ENCODE data around the gene IGF2R. TPM values are rescaled to one million over a fixed set of nuclear protein-coding genes. Genes with fewer than 3 reads are reported as not detected.
A peak's percentile ranks its signal among the peaks of the same experiment; 100 is the strongest.

Gene IGF2R
- total RNA-seq, 1 donor from 2014 or later: 161 TPM

DNA sequence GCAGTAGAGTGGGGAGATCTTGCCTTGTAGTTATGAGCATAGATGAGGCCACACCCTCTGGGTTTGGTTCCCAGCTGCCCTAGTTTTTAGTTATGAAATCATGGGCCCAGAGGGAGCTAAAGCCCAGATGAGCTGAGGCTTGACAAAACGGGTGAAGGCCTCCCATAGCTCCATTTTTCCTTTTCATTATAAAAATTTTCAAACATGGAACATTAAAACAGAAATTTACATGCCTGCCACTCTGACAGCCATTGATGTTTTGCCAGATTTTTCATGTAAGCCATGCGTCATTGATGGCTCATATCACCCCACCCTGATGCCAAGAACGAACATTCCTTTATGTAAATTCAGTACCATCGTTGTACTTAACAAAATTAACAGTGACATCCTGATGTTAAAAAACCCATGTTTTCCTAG is 67.9 kb downstream of the IGF2R start:
- Histone ChIP-seq H3K27ac (ENCODE audit: low read depth, low read length) (peak overlapping the region; percentile 63), H3K4me1 (ENCODE audit: control insufficient read depth in 3 of 3, insufficient read depth in 3 of 3, low read length in 3 of 3) (peaks cover 23 to 36% (median 30%) of the 10 kb centered on the region in 3 donors), H3K9me3 (ENCODE audit: control insufficient read depth in 3 of 3, low read length in 3 of 3) (no peaks in the 10 kb centered on the region), H3K4me3 (ENCODE audit: low read length in 3 of 3) (no peak overlapping the region), H3K36me3 (ENCODE audit: control insufficient read depth in 3 of 3, insufficient read depth in 3 of 3, low read length in 3 of 3) (peaks cover 47 to 52% (median 49%) of the 10 kb centered on the region in 3 donors), H3K27me3 (ENCODE audit: control insufficient read depth in 3 of 3, insufficient read depth in 3 of 3, low read length in 3 of 3) (no peaks in the 10 kb centered on the region), H3K9ac (ENCODE audit: low read depth in 1 of 3, low read length in 3 of 3) (peak overlapping the region in 2 of 3 donors; percentile 3 to 26)

- Histone ChIP-seq H3K27me3 (ENCODE audit: control insufficient read depth in 3 of 3, insufficient read depth in 3 of 3, low read length in 3 of 3) (no peaks in the 10 kb centered on the region), H3K27ac (ENCODE audit: low read depth, low read length) (no peak overlapping the region), H3K9ac (ENCODE audit: low read depth in 1 of 3, low read length in 3 of 3) (no peak overlapping the region), H3K4me1 (ENCODE audit: control insufficient read depth in 3 of 3, insufficient read depth in 3 of 3, low read length in 3 of 3) (peaks cover 36 to 42% (median 39%) of the 10 kb centered on the region in 3 donors), H3K4me3 (ENCODE audit: low read length in 3 of 3) (no peak overlapping the region), H3K9me3 (ENCODE audit: control insufficient read depth in 3 of 3, low read length in 3 of 3) (no peaks in the 10 kb centered on the region), H3K36me3 (ENCODE audit: control insufficient read depth in 3 of 3, insufficient read depth in 3 of 3, low read length in 3 of 3) (peaks cover 45 to 48% (median 47%) of the 10 kb centered on the region in 3 donors)
Measured at GRCh38 chr6:160038479-160038878, 69.6 kb downstream of the IGF2R start.

DNA sequence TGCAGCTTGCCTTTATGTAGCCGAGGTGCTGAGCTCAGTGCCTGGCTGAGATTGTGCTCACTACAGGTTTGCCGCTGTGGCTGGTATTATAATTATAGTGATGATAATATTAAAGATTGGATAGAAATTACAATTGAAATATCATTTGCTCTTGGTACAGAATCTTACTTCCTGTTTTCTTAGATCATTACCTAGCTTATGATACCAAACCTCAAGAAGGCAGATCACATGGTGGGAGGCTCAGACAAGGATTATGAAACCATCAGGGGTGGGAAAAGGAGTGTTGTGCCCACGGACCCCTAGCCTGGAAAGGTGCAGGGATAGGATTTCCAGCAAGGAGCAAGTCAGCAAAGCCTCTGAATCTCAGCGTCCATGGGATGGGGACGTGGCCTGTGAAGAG is 70.6 kb downstream of the IGF2R start:
- Histone ChIP-seq H3K27me3 (ENCODE audit: control insufficient read depth in 3 of 3, insufficient read depth in 3 of 3, low read length in 3 of 3) (no peaks in the 10 kb centered on the region), H3K9me3 (ENCODE audit: control insufficient read depth in 3 of 3, low read length in 3 of 3) (no peaks in the 10 kb centered on the region), H3K9ac (ENCODE audit: low read depth in 1 of 3, low read length in 3 of 3) (no peak overlapping the region), H3K36me3 (ENCODE audit: control insufficient read depth in 3 of 3, insufficient read depth in 3 of 3, low read length in 3 of 3) (peaks cover 42 to 49% (median 45%) of the 10 kb centered on the region in 3 donors), H3K4me1 (ENCODE audit: control insufficient read depth in 3 of 3, insufficient read depth in 3 of 3, low read length in 3 of 3) (peaks cover 36 to 41% (median 39%) of the 10 kb centered on the region in 3 donors), H3K27ac (ENCODE audit: low read depth, low read length) (no peak overlapping the region), H3K4me3 (ENCODE audit: low read length in 3 of 3) (no peak overlapping the region)

GRCh38 chr6:160040055-160040454 is 71.2 kb downstream of the IGF2R start:
- Histone ChIP-seq H3K9ac (ENCODE audit: low read depth in 1 of 3, low read length in 3 of 3) (no peak overlapping the region), H3K27me3 (ENCODE audit: control insufficient read depth in 3 of 3, insufficient read depth in 3 of 3, low read length in 3 of 3) (no peaks in the 10 kb centered on the region), H3K4me3 (ENCODE audit: low read length in 3 of 3) (no peak overlapping the region), H3K4me1 (ENCODE audit: control insufficient read depth in 3 of 3, insufficient read depth in 3 of 3, low read length in 3 of 3) (peaks cover 35 to 37% (median 36%) of the 10 kb centered on the region in 3 donors), H3K36me3 (ENCODE audit: control insufficient read depth in 3 of 3, insufficient read depth in 3 of 3, low read length in 3 of 3) (peaks cover 40 to 49% (median 43%) of the 10 kb centered on the region in 3 donors), H3K9me3 (ENCODE audit: control insufficient read depth in 3 of 3, low read length in 3 of 3) (no peaks in the 10 kb centered on the region), H3K27ac (ENCODE audit: low read depth, low read length) (no peak overlapping the region)

DNA sequence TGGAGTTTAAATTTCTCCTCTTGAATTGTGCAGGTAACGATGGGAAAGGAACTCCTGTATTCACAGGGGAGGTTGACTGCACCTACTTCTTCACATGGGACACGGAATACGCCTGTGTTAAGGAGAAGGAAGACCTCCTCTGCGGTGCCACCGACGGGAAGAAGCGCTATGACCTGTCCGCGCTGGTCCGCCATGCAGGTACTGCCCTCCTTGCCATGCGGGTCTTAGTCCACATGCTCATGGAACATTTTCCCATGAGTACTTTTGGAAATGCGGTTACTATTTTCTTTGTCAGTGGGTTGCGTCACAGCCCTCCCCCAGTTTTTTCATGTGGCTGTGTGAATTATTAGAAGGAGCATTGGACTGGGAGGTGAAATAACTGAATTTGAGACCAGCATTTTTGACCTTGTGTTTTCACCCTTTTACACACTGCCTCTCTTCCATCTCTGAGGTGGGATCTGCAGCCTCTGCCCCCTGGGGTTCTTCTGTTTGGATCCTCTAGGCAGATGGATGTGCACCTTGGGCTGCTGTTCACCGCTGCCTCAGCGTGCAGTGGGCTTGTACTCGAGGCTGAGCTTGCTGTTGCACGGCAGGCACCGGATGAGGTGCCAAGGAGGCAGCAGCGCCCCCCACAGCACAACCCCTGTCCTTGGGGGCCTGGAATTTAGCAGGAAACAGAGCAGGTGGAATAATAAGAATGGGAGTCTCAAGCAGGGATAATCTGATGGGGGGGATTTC is 71.8 kb downstream of the IGF2R start:
- Histone ChIP-seq H3K4me3 (ENCODE audit: low read length in 3 of 3) (no peak overlapping the region), H3K9me3 (ENCODE audit: control insufficient read depth in 3 of 3, low read length in 3 of 3) (no peaks in the 10 kb centered on the region), H3K4me1 (ENCODE audit: control insufficient read depth in 3 of 3, insufficient read depth in 3 of 3, low read length in 3 of 3) (peaks cover 28 to 31% (median 30%) of the 10 kb centered on the region in 3 donors), H3K9ac (ENCODE audit: low read depth in 1 of 3, low read length in 3 of 3) (no peak overlapping the region), H3K27ac (ENCODE audit: low read depth, low read length) (no peak overlapping the region), H3K27me3 (ENCODE audit: control insufficient read depth in 3 of 3, insufficient read depth in 3 of 3, low read length in 3 of 3) (no peaks in the 10 kb centered on the region), H3K36me3 (ENCODE audit: control insufficient read depth in 3 of 3, insufficient read depth in 3 of 3, low read length in 3 of 3) (peaks cover 36 to 48% (median 37%) of the 10 kb centered on the region in 3 donors)

DNA sequence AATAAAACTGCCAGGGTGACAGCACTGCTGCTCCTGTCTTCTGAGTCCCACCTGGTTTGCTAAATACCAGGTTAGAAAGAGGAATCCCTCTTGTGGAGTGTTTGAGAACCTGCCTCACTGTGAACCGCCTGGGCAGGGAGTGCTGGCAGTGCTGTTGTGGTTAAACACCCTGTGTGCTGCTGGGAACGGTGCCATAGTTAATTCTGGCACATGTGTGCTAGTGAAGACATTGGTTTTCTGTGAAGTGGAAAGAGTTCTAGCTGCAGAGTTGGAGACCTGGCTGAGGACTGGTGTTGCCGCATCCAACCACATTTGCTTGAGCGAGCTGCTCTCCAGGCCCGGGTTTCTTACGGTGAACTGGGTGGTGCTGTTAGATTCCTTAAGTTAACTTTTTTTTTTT is 72.7 kb downstream of the IGF2R start:
- no peak overlapping the region for H3K27ac ChIP-seq (ENCODE audit: low read depth, low read length)
- peaks cover 21 to 23% (median 22%) of the 10 kb centered on the region in 3 donors for H3K4me1 ChIP-seq (ENCODE audit: control insufficient read depth in 3 of 3, insufficient read depth in 3 of 3, low read length in 3 of 3)
- H3K9ac ChIP-seq (ENCODE audit: low read depth in 1 of 3, low read length in 3 of 3): peak overlapping the region in 1 of 3 donors; percentile 54
- no peaks in the 10 kb centered on the region for H3K27me3 ChIP-seq (ENCODE audit: control insufficient read depth in 3 of 3, insufficient read depth in 3 of 3, low read length in 3 of 3)
- no peak overlapping the region for H3K4me3 ChIP-seq (ENCODE audit: low read length in 3 of 3)
- H3K36me3 ChIP-seq (ENCODE audit: control insufficient read depth in 3 of 3, insufficient read depth in 3 of 3, low read length in 3 of 3): peaks cover 36 to 50% (median 37%) of the 10 kb centered on the region in 3 donors
- H3K9me3 ChIP-seq (ENCODE audit: control insufficient read depth in 3 of 3, low read length in 3 of 3): no peaks in the 10 kb centered on the region

DNA sequence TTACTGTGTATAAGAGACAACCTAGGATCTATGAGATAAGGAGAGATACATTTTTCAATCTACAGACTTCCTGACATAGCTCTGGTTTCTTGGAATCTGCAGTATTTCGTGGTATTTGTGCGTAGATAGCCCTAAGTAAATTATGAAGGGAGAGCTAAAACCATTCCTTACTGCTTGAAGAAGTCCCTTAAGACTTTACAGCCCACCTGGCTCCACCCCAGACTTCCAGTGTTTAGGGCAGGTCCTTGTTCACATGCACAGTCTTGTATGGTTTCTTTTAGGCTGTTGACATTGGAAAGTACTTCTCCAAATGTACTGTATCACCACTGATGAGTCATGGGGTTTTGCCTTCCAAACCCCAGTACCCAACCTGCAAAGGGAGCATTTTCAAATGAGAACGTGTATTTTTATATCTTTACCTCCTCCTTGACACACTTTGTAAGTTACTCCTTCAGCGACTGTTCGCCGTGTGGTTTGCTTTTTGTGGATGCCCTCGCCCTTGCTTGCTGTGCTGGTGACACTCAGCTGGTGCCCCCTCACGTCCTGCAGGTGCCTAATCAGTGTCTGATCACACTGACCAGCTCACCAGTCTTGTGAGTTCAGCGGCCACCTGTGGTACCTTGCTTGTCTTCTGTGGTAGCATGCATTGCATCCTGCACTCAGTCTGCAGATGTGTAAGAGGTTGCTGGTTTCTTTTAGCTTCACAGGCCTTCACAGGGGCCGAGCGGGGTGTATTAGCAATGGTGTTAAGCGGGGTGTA is 73.3 kb downstream of the IGF2R start:
- H3K36me3 ChIP-seq (ENCODE audit: control insufficient read depth in 3 of 3, insufficient read depth in 3 of 3, low read length in 3 of 3): peaks cover 42 to 56% (median 43%) of the 10 kb centered on the region in 3 donors
- H3K27me3 ChIP-seq (ENCODE audit: control insufficient read depth in 3 of 3, insufficient read depth in 3 of 3, low read length in 3 of 3): no peaks in the 10 kb centered on the region
- no peak overlapping the region for H3K4me3 ChIP-seq (ENCODE audit: low read length in 3 of 3)
- no peaks in the 10 kb centered on the region for H3K9me3 ChIP-seq (ENCODE audit: control insufficient read depth in 3 of 3, low read length in 3 of 3)
- peak overlapping the region in 1 of 3 donors; percentile 54 for H3K9ac ChIP-seq (ENCODE audit: low read depth in 1 of 3, low read length in 3 of 3)
- no peak overlapping the region for H3K27ac ChIP-seq (ENCODE audit: low read depth, low read length)
- H3K4me1 ChIP-seq (ENCODE audit: control insufficient read depth in 3 of 3, insufficient read depth in 3 of 3, low read length in 3 of 3): peaks cover 16 to 20% (median 18%) of the 10 kb centered on the region in 3 donors

GRCh38 chr6:160042788-160043301 is 74.0 kb downstream of the IGF2R start:
- H3K4me1 ChIP-seq (ENCODE audit: control insufficient read depth in 3 of 3, insufficient read depth in 3 of 3, low read length in 3 of 3): peaks cover 15 to 19% (median 18%) of the 10 kb centered on the region in 3 donors
- H3K4me3 ChIP-seq (ENCODE audit: low read length in 3 of 3): no peak overlapping the region
- no peak overlapping the region for H3K27ac ChIP-seq (ENCODE audit: low read depth, low read length)
- H3K27me3 ChIP-seq (ENCODE audit: control insufficient read depth in 3 of 3, insufficient read depth in 3 of 3, low read length in 3 of 3): no peaks in the 10 kb centered on the region
- peak overlapping the region in 1 of 3 donors; percentile 11 for H3K9ac ChIP-seq (ENCODE audit: low read depth in 1 of 3, low read length in 3 of 3)
- no peaks in the 10 kb centered on the region for H3K9me3 ChIP-seq (ENCODE audit: control insufficient read depth in 3 of 3, low read length in 3 of 3)
- H3K36me3 ChIP-seq (ENCODE audit: control insufficient read depth in 3 of 3, insufficient read depth in 3 of 3, low read length in 3 of 3): peaks cover 47 to 61% (median 48%) of the 10 kb centered on the region in 3 donors

- Histone ChIP-seq H3K27me3 (ENCODE audit: control insufficient read depth in 3 of 3, insufficient read depth in 3 of 3, low read length in 3 of 3) (no peaks in the 10 kb centered on the region), H3K36me3 (ENCODE audit: control insufficient read depth in 3 of 3, insufficient read depth in 3 of 3, low read length in 3 of 3) (peaks cover 56 to 70% (median 57%) of the 10 kb centered on the region in 3 donors), H3K9ac (ENCODE audit: low read depth in 1 of 3, low read length in 3 of 3) (no peak overlapping the region), H3K27ac (ENCODE audit: low read depth, low read length) (no peak overlapping the region), H3K9me3 (ENCODE audit: control insufficient read depth in 3 of 3, low read length in 3 of 3) (no peaks in the 10 kb centered on the region), H3K4me1 (ENCODE audit: control insufficient read depth in 3 of 3, insufficient read depth in 3 of 3, low read length in 3 of 3) (peaks cover 15 to 19% (median 18%) of the 10 kb centered on the region in 3 donors), H3K4me3 (ENCODE audit: low read length in 3 of 3) (no peak overlapping the region)
Measured at GRCh38 chr6:160043784-160044183, 74.9 kb downstream of the IGF2R start.
